ENCODE data around the gene PDE4D.

PDE4D gene

GRCh38 chr5:59648949-59649921, 244.3 kb downstream of the PDE4D start:
- no peak for DNase-seq

- no peak for DNase-seq
These were observed 245.3 kb downstream of the PDE4D start for GRCh38 chr5:59648038-59648831.

GRCh38 chr5:59645380-59645779, 248.1 kb downstream of the PDE4D start:
- DNase-seq: no peak

GRCh38 chr5:59640411-59640810, 253.1 kb downstream of the PDE4D start:
- DNase-seq: no peak

GRCh38 chr5:59637884-59638580, 255.5 kb downstream of the PDE4D start:
- DNase-seq: no peak

- no peak for DNase-seq
These were observed 264.0 kb downstream of the PDE4D start for GRCh38 chr5:59629561-59629960.

- DNase-seq: no peak
These were observed 265.3 kb downstream of the PDE4D start for GRCh38 chr5:59628062-59628828.

- DNase-seq: no peak
These were observed 268.6 kb downstream of the PDE4D start for GRCh38 chr5:59624898-59625297.

GRCh38 chr5:59622848-59623247, 270.7 kb downstream of the PDE4D start:
- no peak for DNase-seq

- no peak for DNase-seq
These were observed 272.0 kb downstream of the PDE4D start for GRCh38 chr5:59621477-59621876.

- DNase-seq: no peak
These were observed 272.9 kb downstream of the PDE4D start for GRCh38 chr5:59620535-59621212.

- DNase-seq: no peak
These were observed 274.9 kb downstream of the PDE4D start for GRCh38 chr5:59618644-59619043.

GRCh38 chr5:59617186-59617771, 276.2 kb downstream of the PDE4D start:
- no peak for DNase-seq

- no peak for DNase-seq
These were observed 277.1 kb downstream of the PDE4D start for GRCh38 chr5:59616413-59616812.

GRCh38 chr5:59615272-59615671, 278.3 kb downstream of the PDE4D start:
- DNase-seq: no peak

- no peak for DNase-seq
These were observed 283.8 kb downstream of the PDE4D start for GRCh38 chr5:59609501-59610265.

GRCh38 chr5:59608745-59609144, 284.8 kb downstream of the PDE4D start:
- no peak for DNase-seq

GRCh38 chr5:59607138-59607765, 286.3 kb downstream of the PDE4D start:
- DNase-seq: no peak

GRCh38 chr5:59605915-59606314, 287.6 kb downstream of the PDE4D start:
- no peak for DNase-seq

GRCh38 chr5:59604111-59604510, 289.4 kb downstream of the PDE4D start:
- DNase-seq: no peak

Measured in NCI-H1092 (cell line).